HG02938 (cell line): ENCODE data around the gene SPTLC2.
A peak's percentile ranks its signal among the peaks of the same experiment; 100 is the strongest.
"Not testable (repeated sequence)": the region's sequence is repeated elsewhere in the genome, so short reads cannot be mapped to it uniquely, and the experiment has no call there.

Experiments
- ATAC-seq: cut with Tn5 transposase; IDR thresholded peaks from one replicate; pipeline ENCODE4 v1.9.1; 2021; ENCODE audit warnings: mild to moderate bottlenecking, moderate library complexity; ENCODE audit not compliant: unreplicated experiment

The SPTLC2 gene, protein sequence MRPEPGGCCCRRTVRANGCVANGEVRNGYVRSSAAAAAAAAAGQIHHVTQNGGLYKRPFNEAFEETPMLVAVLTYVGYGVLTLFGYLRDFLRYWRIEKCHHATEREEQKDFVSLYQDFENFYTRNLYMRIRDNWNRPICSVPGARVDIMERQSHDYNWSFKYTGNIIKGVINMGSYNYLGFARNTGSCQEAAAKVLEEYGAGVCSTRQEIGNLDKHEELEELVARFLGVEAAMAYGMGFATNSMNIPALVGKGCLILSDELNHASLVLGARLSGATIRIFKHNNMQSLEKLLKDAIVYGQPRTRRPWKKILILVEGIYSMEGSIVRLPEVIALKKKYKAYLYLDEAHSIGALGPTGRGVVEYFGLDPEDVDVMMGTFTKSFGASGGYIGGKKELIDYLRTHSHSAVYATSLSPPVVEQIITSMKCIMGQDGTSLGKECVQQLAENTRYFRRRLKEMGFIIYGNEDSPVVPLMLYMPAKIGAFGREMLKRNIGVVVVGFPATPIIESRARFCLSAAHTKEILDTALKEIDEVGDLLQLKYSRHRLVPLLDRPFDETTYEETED

DNA sequence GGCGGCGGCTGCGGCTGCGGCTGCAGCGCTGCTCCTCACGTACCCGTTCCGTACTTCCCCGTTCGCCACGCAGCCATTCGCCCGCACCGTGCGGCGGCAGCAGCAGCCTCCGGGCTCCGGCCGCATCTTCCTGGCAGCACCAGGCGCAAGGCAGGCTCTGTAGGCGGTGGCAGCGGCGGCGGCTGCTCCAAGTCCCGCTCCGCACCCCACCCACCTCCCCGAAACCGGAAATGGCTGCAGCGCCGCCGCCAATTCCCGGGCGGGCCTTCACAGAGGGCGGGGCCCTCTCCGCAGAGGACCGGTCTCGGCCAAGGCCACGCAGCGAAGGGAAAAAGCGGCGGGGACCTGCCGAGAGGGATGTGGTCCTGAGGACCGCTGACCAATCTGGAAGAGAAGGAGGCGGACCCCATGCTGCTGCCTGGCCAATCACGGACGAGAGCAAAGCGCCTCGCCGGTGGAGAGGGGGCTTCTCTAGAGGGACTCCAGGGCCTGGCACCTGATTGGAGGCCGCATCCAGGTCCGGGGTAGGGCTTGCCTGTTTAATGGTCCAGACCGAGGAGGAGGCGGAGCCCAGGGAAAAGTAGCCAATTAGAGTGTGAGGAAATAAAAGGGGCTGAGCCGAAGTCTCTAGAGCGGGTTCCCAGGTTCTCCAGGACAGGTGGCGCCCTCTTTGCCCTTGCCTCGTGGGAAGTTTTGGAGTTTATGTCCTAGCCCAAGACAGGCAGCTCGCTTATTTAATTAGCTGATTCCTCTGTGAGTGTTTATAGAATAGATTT is at the start of gene SPTLC2:
TSS of gene SPTLC2 (minus strand) at position 184 of the 776 bp plus-strand sequence. CDS start at position 126, 58 bp downstream.
- ATAC-seq: peak; percentile 97

DNA sequence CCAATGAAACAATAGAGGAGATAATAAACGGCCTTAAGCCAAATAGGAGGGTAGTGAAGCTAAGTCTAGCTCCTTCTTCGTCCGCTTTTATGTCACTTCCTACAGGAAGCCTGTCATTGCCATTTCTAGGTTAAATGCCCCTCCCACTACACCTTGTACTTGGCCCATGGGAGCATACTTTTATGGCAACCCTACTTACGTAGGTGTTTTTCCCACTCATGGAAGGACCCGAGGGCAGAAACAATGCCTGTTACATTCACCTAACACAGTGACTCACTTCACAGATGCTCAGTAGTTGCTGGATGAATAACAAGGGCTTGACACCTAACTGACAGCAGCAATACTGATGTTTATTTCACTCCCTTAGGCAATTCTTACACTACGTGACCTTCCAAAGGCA is 46.9 kb upstream of the SPTLC2 start:
- ATAC-seq: no peak

DNA sequence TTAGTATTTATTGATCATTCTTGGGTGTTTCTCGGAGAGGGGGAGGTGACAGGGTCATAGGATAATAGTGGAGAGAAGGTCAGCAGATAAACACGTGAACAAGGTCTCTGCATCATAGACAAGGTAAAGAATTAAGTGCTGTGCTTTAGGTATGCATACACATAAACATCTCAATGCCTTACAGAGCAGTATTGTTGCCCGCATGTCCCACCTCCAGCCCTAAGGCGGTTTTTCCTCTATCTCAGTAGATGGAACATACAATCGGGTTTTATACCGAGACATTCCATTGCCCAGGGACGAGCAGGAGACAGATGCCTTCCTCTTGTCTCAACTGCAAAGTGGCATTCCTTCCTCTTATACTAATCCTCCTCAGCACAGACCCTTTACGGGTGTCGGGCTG is 45.1 kb upstream of the SPTLC2 start:
- not testable (repeated sequence) for ATAC-seq

DNA sequence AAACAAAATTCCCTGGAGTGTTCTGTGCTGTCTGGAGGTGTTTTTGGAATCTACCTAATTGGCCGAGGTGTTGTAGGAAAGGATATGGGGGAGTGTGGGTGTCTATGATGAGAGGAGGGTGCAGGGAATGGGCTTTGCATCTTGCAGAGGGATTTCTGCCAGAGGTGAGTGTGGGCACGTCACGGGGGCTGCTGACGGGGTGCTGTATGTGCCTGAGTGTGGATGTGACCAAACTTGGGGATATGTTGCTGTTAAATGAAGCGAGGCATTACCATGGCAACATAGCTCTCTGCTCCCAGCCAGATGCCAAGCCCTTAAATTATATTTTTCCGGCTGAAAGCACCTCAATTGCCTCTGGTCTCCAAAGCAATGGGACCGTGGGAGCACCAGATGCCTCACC is 44.3 kb upstream of the SPTLC2 start:
- no peak for ATAC-seq

DNA sequence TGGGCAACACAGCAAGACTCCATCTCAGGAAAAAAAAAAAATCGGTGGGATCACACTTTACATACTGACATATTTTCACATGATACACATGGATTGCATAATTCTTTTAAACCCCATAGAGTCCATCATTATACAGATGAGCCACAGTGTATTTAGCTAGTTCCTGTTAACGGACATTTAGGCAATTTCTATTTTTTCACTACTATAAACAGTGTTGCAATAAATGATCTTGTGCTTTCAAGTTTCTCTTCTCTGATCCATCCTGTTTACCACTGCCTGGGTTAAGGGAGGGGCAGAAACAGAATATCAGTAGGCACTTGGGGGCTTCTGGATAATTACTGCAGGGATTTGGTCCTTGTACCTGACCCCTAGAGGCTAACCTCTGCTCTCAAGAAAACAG is 43.4 kb upstream of the SPTLC2 start:
- no peak for ATAC-seq

DNA sequence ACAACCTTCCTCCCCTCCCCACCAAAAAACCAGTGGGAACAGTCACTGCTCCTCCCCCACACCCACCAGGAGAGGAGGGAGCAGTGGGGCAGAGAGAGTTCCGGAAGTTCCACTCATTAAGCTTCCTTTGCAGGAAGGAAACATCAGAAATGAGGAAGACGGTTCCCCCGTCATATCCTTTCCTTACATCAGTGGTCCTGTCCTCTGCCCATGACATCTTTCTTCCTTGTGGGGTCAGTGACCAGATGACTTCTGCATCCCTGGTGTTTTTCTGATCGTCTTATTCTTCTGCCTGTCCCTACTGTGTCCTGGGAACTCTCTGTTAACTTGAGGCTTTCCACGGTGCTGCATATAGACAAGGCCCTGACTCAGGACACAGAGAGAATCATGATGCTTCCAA is 40.8 kb upstream of the SPTLC2 start:
- ATAC-seq: no peak

DNA sequence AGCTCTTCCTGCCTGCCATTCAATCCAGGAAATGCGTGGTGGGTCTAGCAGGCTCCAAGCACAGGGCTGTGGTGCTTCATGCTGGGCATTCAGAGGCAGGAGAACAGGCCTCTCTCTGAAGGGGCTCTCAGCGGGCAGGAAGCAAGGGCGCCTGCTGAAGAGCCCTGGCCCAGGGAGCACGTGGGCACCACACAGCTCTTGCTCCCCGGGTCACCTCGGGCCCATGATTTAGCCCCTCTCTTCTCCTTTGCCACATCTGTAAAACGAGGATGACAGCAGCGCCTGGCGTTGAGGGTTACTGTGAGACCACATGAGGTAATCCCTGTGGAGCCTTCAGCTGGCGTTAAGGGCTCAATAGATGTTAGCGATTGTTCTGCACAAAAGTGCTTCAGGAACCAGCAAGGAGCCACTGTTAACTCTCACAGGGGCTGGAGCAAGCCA is 37.6 kb upstream of the SPTLC2 start:
- no peak for ATAC-seq

DNA sequence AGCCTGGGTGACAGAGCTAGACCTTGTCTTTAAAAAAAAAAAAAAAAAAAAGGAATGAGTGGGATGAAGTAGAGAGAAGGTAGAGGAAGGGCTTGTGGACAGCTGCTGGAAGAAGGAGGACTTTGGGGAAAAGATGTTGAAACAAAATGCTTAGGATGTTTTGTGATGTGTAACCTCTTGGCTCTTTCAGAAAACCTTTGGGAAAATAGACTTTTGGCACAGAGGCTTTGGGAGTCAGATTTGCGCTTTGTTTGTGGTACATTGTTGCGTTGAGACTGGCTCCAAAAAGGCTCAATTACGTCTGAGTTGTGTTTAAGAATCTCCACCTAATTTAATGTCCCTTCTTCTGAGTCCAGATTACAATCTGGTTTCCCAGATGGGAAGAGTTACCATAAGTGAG is 32.9 kb upstream of the SPTLC2 start:
- ATAC-seq: no peak

DNA sequence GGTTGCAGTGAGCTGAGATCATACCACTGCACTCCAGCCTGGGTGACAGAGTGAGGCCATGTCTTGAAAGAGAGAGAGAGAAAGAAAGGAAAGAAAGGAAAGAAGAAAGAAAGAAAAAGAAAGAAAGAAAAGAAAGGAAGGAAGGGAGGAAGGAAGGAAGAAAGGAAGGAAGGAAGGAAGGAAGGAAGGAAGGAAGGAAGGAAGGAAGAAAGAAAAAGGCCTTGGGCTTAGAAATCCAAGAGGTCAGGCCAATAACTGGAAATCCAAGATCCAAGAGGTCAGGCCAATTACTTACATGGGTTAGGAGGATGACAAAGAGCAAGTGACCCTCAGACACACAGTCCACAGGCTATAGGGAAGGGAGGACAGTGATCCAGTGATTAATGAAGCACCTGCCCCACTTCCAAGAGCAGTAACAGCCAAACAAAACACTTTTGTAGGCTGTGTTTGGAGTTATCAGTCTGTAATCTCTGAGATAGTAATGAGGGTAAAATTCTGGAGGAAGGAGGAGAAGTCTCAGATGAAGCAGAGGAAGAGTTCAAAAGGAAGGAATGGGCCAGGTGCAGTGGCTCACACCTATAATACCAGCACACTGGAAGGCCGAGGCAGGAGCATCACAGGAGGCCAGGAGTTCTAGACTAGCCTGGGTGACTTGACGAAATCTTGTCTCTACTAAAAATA is 32.2 kb upstream of the SPTLC2 start:
- no peak for ATAC-seq

DNA sequence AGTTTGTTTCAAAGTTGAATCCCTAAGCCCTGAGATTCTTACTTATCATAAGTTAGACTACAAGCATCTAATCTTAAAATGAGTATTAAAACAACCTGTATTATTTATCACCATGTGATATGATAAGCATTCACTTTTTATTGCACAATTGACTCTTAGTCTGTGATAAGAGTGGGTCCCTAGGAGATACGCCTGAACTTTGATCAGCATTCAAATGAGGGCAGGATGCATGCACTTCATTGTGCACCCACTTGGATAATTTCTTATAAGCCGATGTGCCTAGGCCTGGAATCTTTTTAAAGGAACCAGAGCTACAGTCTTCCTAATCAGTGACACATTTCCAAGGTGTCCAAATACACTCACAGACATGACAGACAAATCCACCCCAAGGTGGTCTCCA is 31.4 kb upstream of the SPTLC2 start:
- no peak for ATAC-seq

DNA sequence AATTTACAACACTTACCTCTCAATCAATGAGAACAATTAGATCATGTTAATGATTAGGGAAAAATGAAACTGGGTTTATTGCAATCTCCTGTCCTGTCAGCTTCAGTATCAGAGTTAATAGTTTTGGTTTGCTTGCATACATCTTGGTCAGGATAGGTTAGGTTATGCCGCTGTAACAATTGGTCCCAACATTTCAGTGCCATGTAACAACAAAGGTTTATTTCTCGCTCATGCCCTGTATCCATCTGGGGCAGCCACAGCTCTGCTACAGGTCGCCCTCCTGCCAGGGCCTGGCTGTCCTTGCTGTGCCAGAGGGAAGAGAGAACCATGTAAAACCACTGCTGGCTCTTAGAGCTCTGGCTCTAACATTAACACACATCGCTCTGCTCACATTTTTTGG is 30.5 kb upstream of the SPTLC2 start:
- ATAC-seq: no peak

DNA sequence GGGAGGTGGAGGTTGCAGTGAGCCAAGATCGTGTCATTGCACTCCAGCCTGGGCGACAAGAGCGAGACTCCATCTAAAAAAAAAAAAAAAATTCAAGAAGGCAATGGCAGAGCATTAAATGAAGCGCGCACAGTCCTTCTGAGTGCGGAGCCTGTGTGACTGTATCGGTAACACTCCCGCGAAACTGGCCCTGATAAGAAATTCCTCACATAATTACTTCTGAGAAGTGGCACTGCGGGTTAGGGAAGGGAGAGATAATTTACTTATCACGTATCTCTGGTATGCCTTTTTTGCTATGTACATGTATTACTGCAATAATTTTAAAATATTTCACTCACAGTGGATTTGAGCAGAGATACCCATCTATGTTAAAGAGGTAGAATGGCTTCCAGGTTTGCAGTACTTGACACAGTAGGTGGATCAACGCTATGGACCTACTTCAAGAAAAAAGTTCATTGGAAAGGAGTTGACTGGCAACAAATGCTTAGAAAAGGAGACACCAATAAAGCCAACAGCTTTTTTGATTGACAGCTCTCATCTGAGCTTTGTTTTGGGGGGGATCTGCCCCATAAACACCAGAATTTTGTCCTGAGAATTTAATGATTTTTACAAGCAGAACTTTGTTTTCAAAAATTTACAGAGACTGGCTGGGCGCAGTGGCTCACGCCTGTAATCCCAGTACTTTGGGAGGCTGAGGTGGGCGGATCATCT is 29.2 kb upstream of the SPTLC2 start:
- no peak for ATAC-seq

DNA sequence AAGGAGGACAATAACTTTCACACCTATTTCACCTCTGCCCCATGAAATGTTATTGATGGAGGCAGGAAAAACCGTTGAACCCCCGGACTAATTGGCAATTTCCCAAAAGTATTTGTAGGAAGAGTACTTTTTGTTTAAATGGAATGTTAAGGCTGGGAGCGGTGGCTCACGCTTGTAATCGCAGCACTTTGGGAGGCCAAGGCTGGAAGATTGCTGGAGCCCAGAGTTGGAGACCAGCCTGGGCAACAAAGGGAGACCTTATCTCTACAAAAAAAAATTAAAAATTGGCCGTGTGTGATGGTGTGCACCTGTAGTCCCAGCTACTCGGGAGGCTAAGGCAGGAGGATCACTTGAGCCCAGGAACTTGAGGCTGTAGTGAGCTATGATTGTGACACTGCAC is 26.0 kb upstream of the SPTLC2 start:
- ATAC-seq: no peak

DNA sequence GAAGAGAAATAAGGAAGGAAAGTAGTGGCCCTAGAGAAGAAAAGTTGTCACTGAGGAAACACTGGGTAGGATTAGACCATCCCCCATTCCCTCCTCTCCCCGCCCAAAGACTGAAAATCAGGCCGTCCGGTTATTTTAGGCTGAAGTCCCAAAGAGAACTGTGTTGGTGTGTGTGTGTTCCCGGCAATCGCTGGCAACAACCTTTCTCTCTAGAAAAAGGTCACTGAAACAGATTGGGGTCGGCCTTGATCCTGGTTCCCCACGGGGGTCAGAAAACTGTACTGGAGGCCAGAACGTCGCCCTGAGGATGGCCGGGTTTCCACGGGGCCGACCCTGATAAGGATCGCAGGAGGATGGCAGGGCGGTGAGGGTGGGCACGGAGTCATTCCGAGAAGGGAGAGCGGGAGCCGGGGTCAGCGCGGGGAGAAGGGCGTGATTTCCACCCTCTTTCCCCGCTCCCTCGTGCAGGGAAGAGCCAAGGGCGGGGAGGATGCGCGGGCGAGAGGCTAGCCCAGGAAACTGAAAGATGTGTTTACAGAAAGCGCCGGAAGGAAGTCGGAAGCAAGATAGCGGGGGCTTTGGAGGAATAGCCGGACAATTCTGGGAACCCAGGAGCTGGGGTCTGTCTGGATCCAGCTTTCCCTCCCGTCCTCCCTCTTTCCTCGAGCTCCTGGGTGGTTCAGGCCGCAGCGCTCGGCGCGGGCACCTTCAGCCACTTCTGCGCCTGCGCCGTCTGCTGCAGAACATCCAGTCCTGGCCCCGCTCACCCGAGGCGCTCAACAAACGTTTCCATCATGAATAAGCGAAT is 25.3 kb upstream of the SPTLC2 start:
- no peak for ATAC-seq

DNA sequence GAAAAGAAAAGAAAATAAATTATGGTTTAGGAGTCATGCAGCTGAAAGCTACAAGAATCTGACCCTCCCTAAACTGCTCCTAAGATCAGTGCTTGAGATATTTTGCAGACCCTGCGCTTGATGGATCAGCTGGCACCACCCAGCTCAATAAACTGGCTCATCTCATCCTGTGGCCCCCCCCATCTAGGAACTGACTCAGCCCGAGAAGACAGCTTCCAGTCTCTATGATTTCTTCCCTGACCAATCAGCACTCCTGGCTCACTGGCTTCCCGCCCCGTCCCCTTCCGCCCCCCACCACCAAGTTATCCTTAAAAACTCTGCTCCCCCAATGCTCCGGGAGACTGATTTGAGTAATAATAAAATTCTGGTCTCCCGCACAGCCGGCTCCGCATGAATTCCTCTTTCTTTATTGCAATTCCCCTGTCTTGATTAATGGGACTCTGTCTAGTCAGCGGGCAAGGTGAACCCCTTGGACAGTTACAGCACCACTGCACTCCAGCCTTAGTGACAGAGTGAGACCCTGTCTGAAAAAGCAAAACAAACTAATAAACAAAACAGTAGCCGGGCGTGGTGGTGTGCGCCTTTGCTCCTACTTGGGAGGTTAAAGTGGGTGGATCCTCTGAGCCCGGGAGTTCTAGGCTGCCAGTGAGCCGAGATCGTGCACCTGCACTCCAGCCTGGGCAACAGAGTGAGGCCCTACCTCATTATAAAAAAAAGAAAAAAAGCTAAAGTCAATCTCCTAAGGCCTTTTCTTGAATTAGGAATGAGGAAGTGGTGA is 24.5 kb upstream of the SPTLC2 start:
- no peak for ATAC-seq

DNA sequence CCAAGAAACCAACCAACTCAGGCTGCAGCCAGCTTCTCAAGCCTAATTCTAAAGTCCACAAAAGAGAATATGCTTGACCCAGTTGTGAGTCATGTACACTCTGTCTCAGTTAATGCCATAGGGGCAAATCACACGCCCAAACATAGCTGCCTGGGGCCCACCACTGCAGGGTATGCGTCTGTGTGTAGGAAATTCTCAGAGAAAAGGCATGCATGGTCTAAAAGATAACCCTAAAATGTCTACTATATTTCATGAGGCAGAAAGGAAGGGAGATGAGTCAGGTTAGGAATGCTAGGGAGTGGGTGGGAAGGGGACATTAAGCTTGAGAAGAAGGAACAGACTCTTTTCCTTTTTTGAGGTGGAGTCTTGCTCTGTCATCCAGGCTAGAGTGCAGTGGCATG is 22.3 kb upstream of the SPTLC2 start:
- no peak for ATAC-seq

DNA sequence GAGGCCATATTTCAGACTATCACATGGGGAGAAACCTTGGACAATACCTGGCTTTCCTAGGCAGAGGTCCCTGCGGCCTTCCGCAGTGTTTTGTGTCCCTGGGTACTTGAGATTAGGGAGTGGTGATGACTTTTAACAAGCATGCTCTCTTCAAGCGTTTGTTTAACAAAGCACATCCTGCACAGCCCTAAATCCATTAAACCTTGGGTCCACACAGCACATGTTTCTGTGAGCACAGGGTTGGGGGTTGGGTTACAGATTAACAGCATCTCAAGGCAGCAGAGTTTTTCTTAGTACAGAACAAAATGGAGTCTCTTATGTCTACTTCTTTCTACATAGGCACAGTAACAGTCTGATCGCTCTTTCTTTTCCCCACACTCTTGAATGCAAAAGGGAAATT is 19.4 kb upstream of the SPTLC2 start:
- not testable (repeated sequence) for ATAC-seq

DNA sequence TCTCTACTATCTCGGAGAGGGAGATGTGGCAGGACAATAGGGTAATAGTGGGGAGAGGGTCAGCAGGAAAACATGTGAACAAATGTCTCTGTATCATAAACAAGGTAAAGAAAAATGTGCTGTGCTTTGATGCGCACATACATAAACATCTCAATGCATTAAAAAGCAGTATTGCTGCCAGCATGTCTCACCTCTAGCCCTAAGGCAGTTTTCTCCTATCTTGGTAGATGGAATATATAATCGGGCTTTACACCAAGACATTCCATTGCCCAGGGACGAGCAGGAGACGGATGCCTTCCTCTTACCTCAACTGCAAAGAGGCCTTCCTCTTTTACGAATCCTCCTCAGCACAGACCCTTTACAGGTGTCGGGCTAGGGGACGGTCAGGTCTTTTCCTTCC is 19.0 kb upstream of the SPTLC2 start:
- not testable (repeated sequence) for ATAC-seq

DNA sequence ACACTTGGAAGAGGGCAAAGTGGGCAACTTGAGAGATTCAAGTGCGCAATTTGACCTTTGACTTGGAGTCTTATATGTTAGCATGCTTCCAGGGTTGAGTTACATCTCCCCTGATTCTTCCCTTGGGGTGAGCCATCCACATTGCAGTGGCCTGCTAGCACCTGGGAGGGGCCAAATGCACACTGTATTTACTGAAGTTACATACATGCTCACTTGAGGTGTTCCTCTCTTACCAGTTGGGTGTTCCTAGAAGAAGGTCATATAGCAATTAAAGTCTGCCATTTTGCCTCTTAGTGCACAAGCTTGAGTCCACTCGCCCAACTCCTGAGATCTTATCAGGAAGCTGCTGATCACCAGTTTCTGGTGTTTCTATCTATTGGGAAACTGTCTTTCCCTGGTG is 13.7 kb upstream of the SPTLC2 start:
- ATAC-seq: no peak
